A549 (cell line): Measurements from ENCODE around the gene R3HDM2. TPM values are rescaled to one million over a fixed set of nuclear protein-coding genes. Genes with fewer than 3 reads are reported as not detected.

ENCODE experiments used
- ATAC-seq, 2 experiments: fragments of 200-7000 bp in 1 of 2; fragments of >200 bp in 1 of 2; cut with Nextera tagmentation in 1 of 2; cut with Tn5 transposase in 1 of 2; 3 replicates each; pipeline versions ENCODE4 v1.8.0 to v1.9.1; 2018 to 2020; ENCODE audit warnings: mild to moderate bottlenecking in 1 of 2, moderate library complexity in 1 of 2
- CTCF ChIA-PET: fragments of 300-600 bp; sonication (Branson Sonifier 250); formaldehyde crosslinking; extraction: SDS; loops from one replicate; lab custom pipeline; 2021; ENCODE audit warnings: antibody characterized with exemption, inconsistent platforms; lab: Yijun Ruan, JAX
- POLR2A ChIA-PET: fragments of 350-600 bp; formaldehyde crosslinking; extraction: SDS; loops from one replicate; lab custom pipeline; 2021; ENCODE audit warnings: antibody characterized with exemption, inconsistent platforms; lab: Yijun Ruan, JAX
- DNase-seq, 2 experiments: peaks; one replicate each; pipeline versions ENCODE4 v3.0.0 to v3.0.0-alpha.2; 2011 to 2016; ENCODE audit warnings: low read depth in 1 of 2, low spot score in 1 of 2
- FAIRE-seq: peaks from 2 replicates; lab custom pipeline; 2011; peaks lifted over from hg19 to GRCh38; lab: Jason Lieb, UNC
- H3K27ac ChIP-seq, 2 experiments: fragments of >200 bp; sonication (Bioruptor Twin); formaldehyde crosslinking; 3 replicates each; pipeline ENCODE4 v1.5.1; 2016 to 2017
- H3K4me1 ChIP-seq: fragments of >200 bp; sonication (Bioruptor Twin); formaldehyde crosslinking; 3 replicates; pipeline ENCODE4 v1.6.1; 2016
- H3K4me2 ChIP-seq: fragments of >200 bp; sonication (Bioruptor Twin); formaldehyde crosslinking; 3 replicates; pipeline ENCODE4 v1.6.1; 2016
- H3K4me3 ChIP-seq: fragments of >200 bp; sonication (Bioruptor Twin); formaldehyde crosslinking; 3 replicates; pipeline ENCODE4 v1.5.1; 2016
- H3K9me3 ChIP-seq: fragments of >200 bp; sonication (Bioruptor Twin); formaldehyde crosslinking; 3 replicates; pipeline ENCODE4 v1.6.1; 2016
- ATOH8 ChIP-seq: fragments of 250-450 bp; sonication (Bioruptor Pico); IDR thresholded peaks from 2 replicates; pipeline ENCODE4 v1.5.0; 2020; ENCODE audit warnings: low read depth, mild to moderate bottlenecking, moderate library complexity
- BCL3 ChIP-seq: fragments of >200 bp; sonication (Bioruptor Twin); formaldehyde crosslinking; IDR thresholded peaks from 3 replicates; pipeline ENCODE4 v1.6.1; 2016
- CBX2 ChIP-seq: fragments of 200-600 bp; sonication (generic); IDR thresholded peaks from 2 replicates; pipeline ENCODE4 v1.6.1; 2016; ENCODE audit warnings: low read depth, mild to moderate bottlenecking, borderline replicate concordance
- CBX8 ChIP-seq: fragments of 200-600 bp; sonication (generic); IDR thresholded peaks from 2 replicates; pipeline ENCODE4 v1.6.1; 2016
- CHD2 ChIP-seq: fragments of 150-350 bp; IDR thresholded peaks from 2 replicates; pipeline ENCODE4 v1.6.1; 2014; ENCODE audit warnings: low read length; ENCODE audit not compliant: partially characterized antibody
- EHF ChIP-seq: fragments of 250-450 bp; sonication (Bioruptor Pico); IDR thresholded peaks from 2 replicates; pipeline ENCODE4 v1.5.0; 2020; ENCODE audit warnings: mild to moderate bottlenecking
- ESRRA ChIP-seq: fragments of 150-350 bp; IDR thresholded peaks from 2 replicates; pipeline ENCODE4 v1.6.1; 2014; ENCODE audit warnings: mild to moderate bottlenecking, low read length, borderline replicate concordance
- FOSB ChIP-seq: fragments of 250-450 bp; sonication (Bioruptor Pico); IDR thresholded peaks from 2 replicates; pipeline ENCODE4 v1.5.0; 2020; ENCODE audit warnings: mild to moderate bottlenecking, moderate library complexity
- FOSL2 ChIP-seq, 2 experiments: fragments of 450-650 bp in 1 of 2; fragments of >200 bp in 1 of 2; sonication (Bioruptor Twin) in 1 of 2; formaldehyde crosslinking; IDR thresholded peaks; 2 replicates each; pipeline versions ENCODE4 v1.5.0 to v1.6.1; 2016 to 2020; ENCODE audit warnings: mild to moderate bottlenecking in 1 of 2, moderate library complexity in 1 of 2
- HDAC2 ChIP-seq: fragments of 200-600 bp; sonication (generic); IDR thresholded peaks from 2 replicates; pipeline ENCODE4 v1.6.1; 2016
- HMGXB4 ChIP-seq: fragments of 250-450 bp; sonication (Bioruptor Pico); IDR thresholded peaks from 2 replicates; pipeline ENCODE4 v1.5.0; 2021; ENCODE audit warnings: mild to moderate bottlenecking, moderate library complexity, borderline replicate concordance
- JUNB ChIP-seq: fragments of >200 bp; sonication (Bioruptor Twin); formaldehyde crosslinking; IDR thresholded peaks from 2 replicates; pipeline ENCODE4 v1.6.1; 2016
- KDM5A ChIP-seq: fragments of 200-600 bp; sonication (generic); IDR thresholded peaks from 2 replicates; pipeline ENCODE4 v1.6.1; 2016; ENCODE audit warnings: antibody characterized with exemption, mild to moderate bottlenecking
- MAFK ChIP-seq: fragments of 450-650 bp; IDR thresholded peaks from 2 replicates; pipeline ENCODE4 v1.6.1; 2014; ENCODE audit not compliant: partially characterized antibody
- MAX ChIP-seq: IDR thresholded peaks from 2 replicates; pipeline ENCODE4 v1.6.1; 2012
- MYC ChIP-seq: IDR thresholded peaks from 2 replicates; pipeline ENCODE4 v1.6.1; 2012; ENCODE audit warnings: mild to moderate bottlenecking, inconsistent platforms, low read length, improper control_type of control experiment, borderline replicate concordance
- POLR2AphosphoS2 ChIP-seq: conservative IDR thresholded peaks from 2 replicates; pipeline ENCODE4 v1.6.1; 2012; ENCODE audit warnings: low read length, improper control_type of control experiment, inconsistent platforms
- RAD21 ChIP-seq, 2 experiments: fragments of >200 bp in 1 of 2; sonication (Bioruptor Twin) in 1 of 2; formaldehyde crosslinking in 1 of 2; IDR thresholded peaks in 1 of 2; conservative IDR thresholded peaks in 1 of 2; 2 replicates in 1 of 2; 3 replicates in 1 of 2; pipeline ENCODE4 v1.6.1; 2012 to 2018; ENCODE audit warnings: inconsistent platforms in 1 of 2
- RARB ChIP-seq: fragments of 250-450 bp; sonication (Bioruptor Pico); IDR thresholded peaks from 2 replicates; pipeline ENCODE4 v1.8.0; 2021; ENCODE audit warnings: mild to moderate bottlenecking, moderate library complexity
- RCOR1 ChIP-seq: fragments of 150-350 bp; IDR thresholded peaks from 2 replicates; pipeline ENCODE4 v1.6.1; 2014; ENCODE audit warnings: antibody characterized with exemption, low read length, low read depth
- RFX5 ChIP-seq: fragments of 450-650 bp; IDR thresholded peaks from 2 replicates; pipeline ENCODE4 v1.7.1; 2014; ENCODE audit warnings: antibody characterized with exemption, mild to moderate bottlenecking, moderate library complexity
- SMC3 ChIP-seq: fragments of >200 bp; sonication (Bioruptor Twin); formaldehyde crosslinking; IDR thresholded peaks from 3 replicates; pipeline ENCODE4 v1.6.1; 2018; ENCODE audit warnings: inconsistent platforms
- TFCP2L1 ChIP-seq: fragments of 250-450 bp; sonication (Bioruptor Pico); IDR thresholded peaks from 2 replicates; pipeline ENCODE4 v1.5.0; 2021; ENCODE audit warnings: mild to moderate bottlenecking
- TP53 ChIP-seq: fragments of 250-450 bp; sonication (Bioruptor Pico); IDR thresholded peaks from 2 replicates; pipeline ENCODE4 v1.5.0; 2021; ENCODE audit warnings: mild to moderate bottlenecking, moderate library complexity
- WGBS: methylation state at CpG from one replicate; pipeline ENCODE4 v1.1.6; 2017; ENCODE audit errors: missing lambda C conversion rate; 5-methylcytosine and 5-hydroxymethylcytosine counted together
- polyA plus RNA-seq, 4 experiments: library from polyadenylated mRNA; depleted of rRNA in 3 of 4; stranded (reverse); fragments of >200 nt; fragmentation: RNase III in 1 of 4; extraction: RNeasy Plus Mini Kit Qiagen cat#74134 plus additional on column Dnase treatment in 1 of 4; gene quantifications; 2 replicates in 3 of 4; 3 replicates in 1 of 4; pipeline ENCODE4 v1.2.3, GENCODE V29; 2011 to 2017

Gene R3HDM2
- polyA plus RNA-seq, 2 of the 4 experiments (the other 2 are of a cell fraction): 14.0 to 30.6 TPM

- TF ChIP-seq MYC (peak; percentile 89), SMC3 (peak; percentile 79), CBX8 (no peak)
Observed at GRCh38 chr12:57213058-57213715, 217.7 kb downstream of the R3HDM2 start (continued).

GRCh38 chr12:57212701-57213057, 218.2 kb downstream of the R3HDM2 start:
- H3K4me3 ChIP-seq: no peak overlapping the region
- FAIRE-seq: no peak
- POLR2A ChIA-PET: interaction anchor here (2.2 kb wide), 1 partner anchor 27 kb away, joined by 11 read pairs; no protein-coding TSS in a partner anchor
- H3K4me1 ChIP-seq: peaks cover 31% of the 10 kb centered on the region
- CTCF ChIA-PET: interaction anchor here (0.6 to 8.5 kb wide), 17 partner anchors 11 to 502 kb away, joined by 3 to 615 read pairs (median 10); partner anchors contain the start of genes GLI1, INHBE, SHMT2 and STAT6
- DNase-seq: no peak
- H3K4me2 ChIP-seq: no peak overlapping the region; the same call in 2 of the 3 replicates
- 81% methylated on average over 7 of the region's 7 CpGs for WGBS
- TF ChIP-seq HDAC2: no peak
- TF ChIP-seq MAFK: no peak
- TF ChIP-seq CBX8: no peak
- TF ChIP-seq FOSL2 (IDR thresholded peaks at IDR 0.05): no peak
- no peak for TF ChIP-seq FOSL2 (CRISPR knock-in tag; IDR thresholded peaks at IDR 0.05)
- TF ChIP-seq RCOR1: no peak
- no peak for TF ChIP-seq POLR2AphosphoS2
- TF ChIP-seq RFX5: no peak
- TF ChIP-seq CBX2: no peak
- no peak for TF ChIP-seq ATOH8 (CRISPR knock-in tag)
- TF ChIP-seq HMGXB4 (CRISPR knock-in tag): no peak
- TF ChIP-seq MAX: no peak
- TF ChIP-seq, all 56 proteins: peak for 0
- ATAC-seq: no peak
- peak overlapping the region in 1 of 2 experiments; percentile 56; a peak in 1 of 6 replicates for H3K27ac ChIP-seq
- H3K9me3 ChIP-seq: no peaks in the 10 kb centered on the region

GRCh38 chr12:57211791-57212700, 218.8 kb downstream of the R3HDM2 start:
- no peak for DNase-seq
- WGBS: 84% methylated on average over 27 of the region's 27 CpGs
- H3K27ac ChIP-seq: no peak overlapping the region
- CTCF ChIA-PET: interaction anchor here (1.2 to 8.5 kb wide), 13 partner anchors 10 to 246 kb away, joined by 3 to 615 read pairs (median 17); partner anchors contain the start of genes GLI1, INHBE, SHMT2 and STAT6
- H3K9me3 ChIP-seq: no peaks in the 10 kb centered on the region
- TF ChIP-seq BCL3: no peak
- TF ChIP-seq POLR2AphosphoS2: no peak
- TF ChIP-seq TFCP2L1: no peak
- TF ChIP-seq KDM5A: no peak
- TF ChIP-seq EHF (CRISPR knock-in tag): no peak
- no peak for TF ChIP-seq RFX5
- TF ChIP-seq RAD21 (conservative IDR thresholded peaks at IDR 0.05 in 1 of 2, IDR thresholded peaks at IDR 0.05 in 1 of 2): no peak
- no peak for TF ChIP-seq ESRRA
- no peak for TF ChIP-seq JUNB
- no peak for TF ChIP-seq RARB (CRISPR knock-in tag)
- no peak for TF ChIP-seq TP53
- TF ChIP-seq CBX2: no peak
- no peak for TF ChIP-seq SMC3
- TF ChIP-seq FOSB (CRISPR knock-in tag): no peak
- TF ChIP-seq CHD2: no peak
- TF ChIP-seq, all 56 proteins: peak for 0
- Histone ChIP-seq H3K4me1 (peaks cover 25% of the 10 kb centered on the region), H3K4me2 (no peak overlapping the region), H3K4me3 (no peak overlapping the region)
- FAIRE-seq: no peak
- POLR2A ChIA-PET: no interaction called here
- ATAC-seq: no peak
